ENCODE data around the gene ATXN7L3.
A peak's percentile ranks its signal among the peaks of the same experiment; 100 is the strongest.
"Not testable (repeated sequence)": the region's sequence is repeated elsewhere in the genome, so short reads cannot be mapped to it uniquely, and the experiment has no call there.

ATXN7L3 gene

DNA sequence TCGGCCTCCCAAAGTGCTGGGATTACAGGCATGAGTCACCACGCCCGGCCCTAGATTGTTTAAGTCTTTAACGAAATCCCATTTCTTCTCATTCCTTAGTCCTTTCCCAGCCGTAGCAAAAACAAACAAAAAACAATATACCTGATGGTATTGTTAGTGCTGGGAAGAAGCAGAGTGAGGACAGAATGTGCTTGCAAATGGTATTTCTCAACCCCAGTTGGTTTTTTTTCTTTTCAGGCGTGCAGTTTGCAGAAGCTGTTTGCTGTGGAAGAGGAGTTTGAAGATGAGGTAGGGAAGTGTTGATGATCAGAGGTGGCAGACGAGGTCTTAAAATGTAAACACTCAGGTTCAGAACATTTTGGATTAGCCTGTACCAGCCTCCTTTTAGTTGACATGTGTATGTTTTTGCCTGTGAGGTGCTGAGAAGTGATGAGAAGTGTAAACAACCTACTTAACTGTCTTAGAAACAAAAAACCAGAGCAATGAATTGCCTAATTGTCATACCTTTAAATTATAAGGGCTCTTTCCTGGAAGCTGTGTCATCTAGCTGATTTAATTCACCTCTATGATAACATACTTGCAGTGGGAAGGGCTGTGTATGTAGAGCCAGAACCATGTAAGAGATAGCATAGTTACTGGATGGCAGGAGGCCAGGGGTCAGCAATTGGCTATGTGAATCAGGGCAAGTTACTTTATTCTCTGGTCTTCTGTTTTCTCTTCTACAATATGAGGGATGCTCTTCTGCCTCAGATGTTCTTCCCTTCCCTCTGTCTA lies 54.5 kb downstream of the ATXN7L3 start:
- no peak for TF ChIP-seq ZC3H10 (CRISPR knock-in tag; IDR thresholded peaks at IDR 0.05)
- TF ChIP-seq ZNF565 (CRISPR knock-in tag; conservative IDR thresholded peaks at IDR 0.05; ENCODE audit: low read depth): no peak
- TF ChIP-seq OSR1 (CRISPR knock-in tag; IDR thresholded peaks at IDR 0.05): no peak
- TF ChIP-seq ISL1 (CRISPR knock-in tag; IDR thresholded peaks at IDR 0.05): peak; percentile 81
- no peak for TF ChIP-seq PPARA (CRISPR knock-in tag; IDR thresholded peaks at IDR 0.05; ENCODE audit: borderline replicate concordance)
- no peak for ATAC-seq

DNA sequence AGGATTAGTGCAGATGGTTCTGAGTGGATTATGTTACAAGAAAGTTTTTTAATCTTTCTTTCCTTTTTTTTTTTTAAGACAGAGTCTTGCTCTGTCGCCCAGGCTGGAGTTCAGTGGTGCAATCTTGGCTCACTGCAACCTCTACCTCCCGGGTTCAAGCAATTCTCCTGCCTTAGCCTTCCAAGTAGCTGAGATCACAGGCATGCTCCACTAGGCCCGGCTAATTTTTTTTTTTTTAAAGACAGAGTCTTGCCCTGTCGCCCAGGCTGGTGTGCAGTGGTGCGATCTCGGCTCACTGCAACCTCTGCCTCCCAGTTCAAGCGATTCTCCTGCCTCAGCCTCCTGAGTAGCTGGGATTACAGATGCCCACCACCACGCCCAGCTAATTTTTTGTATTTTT lies 55.8 kb downstream of the ATXN7L3 start:
- ATAC-seq: not testable (repeated sequence)
